BJ (cell line): ENCODE data around the gene LRTM2. TPM values are rescaled to one million over a fixed set of nuclear protein-coding genes. Genes with fewer than 3 reads are reported as not detected.

Experiments
- CTCF ChIA-PET: fragments of 350-600 bp; formaldehyde crosslinking; extraction: SDS; loops from one replicate; lab custom pipeline; 2021; ENCODE audit warnings: antibody characterized with exemption, inconsistent platforms; lab: Yijun Ruan, JAX
- POLR2A ChIA-PET: fragments of 300-600 bp; sonication (Branson Sonifier 250); formaldehyde crosslinking; extraction: SDS; loops from one replicate; lab custom pipeline; 2021; ENCODE audit warnings: antibody characterized with exemption; lab: Charles Lee
- DNase-seq: peaks from one replicate; pipeline ENCODE4 v3.0.0-alpha.2; 2011; ENCODE audit warnings: low read depth
- H3K27me3 ChIP-seq: 2 replicates; pipeline ENCODE4 v1.6.0; 2011; ENCODE audit warnings: low read length; ENCODE audit not compliant: control insufficient read depth, insufficient read depth
- H3K36me3 ChIP-seq: 2 replicates; pipeline ENCODE4 v1.5.1; 2011; ENCODE audit warnings: low read length; ENCODE audit not compliant: control insufficient read depth, insufficient read depth
- H3K4me3 ChIP-seq: 2 replicates; pipeline ENCODE4 v1.5.1; 2011; ENCODE audit warnings: low read depth, mild to moderate bottlenecking, control low read depth, low read length
- polyA plus RNA-seq: library from polyadenylated mRNA; depleted of rRNA; stranded (reverse); fragments of >200 nt; gene quantifications from 2 replicates; pipeline ENCODE4 v1.2.3, GENCODE V29; 2011
- TF ChIP-seq, protein P1 (sequence below): IDR thresholded peaks from 2 replicates; pipeline ENCODE4 v1.5.1; 2011; ENCODE audit warnings: low read depth, mild to moderate bottlenecking, control low read depth, inconsistent platforms, low read length, moderate library complexity; ENCODE audit not compliant: insufficient read depth

Gene LRTM2
- polyA plus RNA-seq, 1 experiment = not detected

- peaks cover 12% of the 10 kb centered on the region for H3K27me3 ChIP-seq
- no peak overlapping the region for H3K4me3 ChIP-seq
- no peak for DNase-seq
- TF ChIP-seq, protein P1, sequence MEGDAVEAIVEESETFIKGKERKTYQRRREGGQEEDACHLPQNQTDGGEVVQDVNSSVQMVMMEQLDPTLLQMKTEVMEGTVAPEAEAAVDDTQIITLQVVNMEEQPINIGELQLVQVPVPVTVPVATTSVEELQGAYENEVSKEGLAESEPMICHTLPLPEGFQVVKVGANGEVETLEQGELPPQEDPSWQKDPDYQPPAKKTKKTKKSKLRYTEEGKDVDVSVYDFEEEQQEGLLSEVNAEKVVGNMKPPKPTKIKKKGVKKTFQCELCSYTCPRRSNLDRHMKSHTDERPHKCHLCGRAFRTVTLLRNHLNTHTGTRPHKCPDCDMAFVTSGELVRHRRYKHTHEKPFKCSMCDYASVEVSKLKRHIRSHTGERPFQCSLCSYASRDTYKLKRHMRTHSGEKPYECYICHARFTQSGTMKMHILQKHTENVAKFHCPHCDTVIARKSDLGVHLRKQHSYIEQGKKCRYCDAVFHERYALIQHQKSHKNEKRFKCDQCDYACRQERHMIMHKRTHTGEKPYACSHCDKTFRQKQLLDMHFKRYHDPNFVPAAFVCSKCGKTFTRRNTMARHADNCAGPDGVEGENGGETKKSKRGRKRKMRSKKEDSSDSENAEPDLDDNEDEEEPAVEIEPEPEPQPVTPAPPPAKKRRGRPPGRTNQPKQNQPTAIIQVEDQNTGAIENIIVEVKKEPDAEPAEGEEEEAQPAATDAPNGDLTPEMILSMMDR = no peak
- POLR2A ChIA-PET = no interaction called here
- no peaks in the 10 kb centered on the region for H3K36me3 ChIP-seq
- CTCF ChIA-PET = interaction anchor here (0.6 to 2.2 kb wide), 3 partner anchors 13 to 54 kb away, joined by 3 to 4 read pairs (median 3); no protein-coding TSS in a partner anchor
Measured at GRCh38 chr12:1811281-1811947, 9.0 kb upstream of the LRTM2 start.

DNA sequence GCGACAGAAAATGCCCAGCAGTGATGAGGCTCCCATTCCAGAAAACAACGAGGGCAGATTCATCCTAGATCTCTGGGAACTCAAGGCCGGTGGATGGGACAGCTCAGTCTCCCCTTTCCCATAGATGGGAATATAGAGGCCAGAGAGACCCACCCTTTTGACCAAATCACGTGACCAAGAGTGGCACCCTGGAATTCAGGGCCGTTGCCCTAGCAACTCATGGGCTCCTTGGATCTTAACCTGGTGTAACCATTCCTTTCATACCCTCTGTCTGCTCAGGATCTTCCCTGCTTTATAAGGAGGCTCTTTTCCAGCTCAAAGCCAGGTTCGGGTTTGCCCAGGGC lies 8.4 kb upstream of the LRTM2 start:
- ChIA-PET POLR2A (no interaction called here), CTCF (interaction anchor here (1.3 to 2.2 kb wide), 2 partner anchors 13 to 15 kb away, joined by 3 to 4 read pairs; no protein-coding TSS in a partner anchor)
- no peaks in the 10 kb centered on the region for H3K36me3 ChIP-seq
- H3K27me3 ChIP-seq = peaks cover 15% of the 10 kb centered on the region
- TF ChIP-seq, protein P1 = no peak
- DNase-seq = no peak
- no peak overlapping the region for H3K4me3 ChIP-seq

- POLR2A ChIA-PET = no interaction called here
Measured at GRCh38 chr12:1812650-1813302, 7.6 kb upstream of the LRTM2 start.

GRCh38 chr12:1814266-1814665 lies 6.1 kb upstream of the LRTM2 start:
- TF ChIP-seq, protein P1 = no peak
- H3K27me3 ChIP-seq = peaks cover 18% of the 10 kb centered on the region
- POLR2A ChIA-PET = no interaction called here
- no peak for DNase-seq
- CTCF ChIA-PET = interaction anchor here (1.3 to 1.5 kb wide), 3 partner anchors 9 to 161 kb away, joined by 3 to 5 read pairs (median 3); no protein-coding TSS in a partner anchor
- no peaks in the 10 kb centered on the region for H3K36me3 ChIP-seq
- no peak overlapping the region for H3K4me3 ChIP-seq

More at GRCh38 chr12:1812650-1813302, 7.6 kb upstream of the LRTM2 start:
- Histone ChIP-seq H3K27me3 (peaks cover 15% of the 10 kb centered on the region), H3K36me3 (no peaks in the 10 kb centered on the region), H3K4me3 (no peak overlapping the region)
- CTCF ChIA-PET = interaction anchor here (1.3 to 2.2 kb wide), 2 partner anchors 14 to 16 kb away, joined by 3 to 4 read pairs; no protein-coding TSS in a partner anchor
- TF ChIP-seq, protein P1 = no peak
- DNase-seq = no peak

GRCh38 chr12:1815108-1815507 lies 5.3 kb upstream of the LRTM2 start:
- TF ChIP-seq, protein P1 = no peak
- Histone ChIP-seq H3K4me3 (no peak overlapping the region), H3K27me3 (peaks cover 22% of the 10 kb centered on the region), H3K36me3 (no peaks in the 10 kb centered on the region)
- no peak for DNase-seq
- ChIA-PET CTCF (interaction anchor here (1.3 to 1.5 kb wide), 3 partner anchors 8 to 162 kb away, joined by 3 to 5 read pairs (median 3); no protein-coding TSS in a partner anchor), POLR2A (no interaction called here)
